SH-SY5Y (cell line): ENCODE data around the gene LTBP1.

ENCODE experiments used
- GATA2 ChIP-seq: IDR thresholded peaks from 2 replicates; pipeline ENCODE4 v1.6.1; 2011; ENCODE audit warnings: mild to moderate bottlenecking, low read depth, low read length
- GATA3 ChIP-seq: IDR thresholded peaks from 2 replicates; pipeline ENCODE4 v1.6.1; 2011; ENCODE audit warnings: low read depth, mild to moderate bottlenecking, low read length, moderate library complexity

DNA sequence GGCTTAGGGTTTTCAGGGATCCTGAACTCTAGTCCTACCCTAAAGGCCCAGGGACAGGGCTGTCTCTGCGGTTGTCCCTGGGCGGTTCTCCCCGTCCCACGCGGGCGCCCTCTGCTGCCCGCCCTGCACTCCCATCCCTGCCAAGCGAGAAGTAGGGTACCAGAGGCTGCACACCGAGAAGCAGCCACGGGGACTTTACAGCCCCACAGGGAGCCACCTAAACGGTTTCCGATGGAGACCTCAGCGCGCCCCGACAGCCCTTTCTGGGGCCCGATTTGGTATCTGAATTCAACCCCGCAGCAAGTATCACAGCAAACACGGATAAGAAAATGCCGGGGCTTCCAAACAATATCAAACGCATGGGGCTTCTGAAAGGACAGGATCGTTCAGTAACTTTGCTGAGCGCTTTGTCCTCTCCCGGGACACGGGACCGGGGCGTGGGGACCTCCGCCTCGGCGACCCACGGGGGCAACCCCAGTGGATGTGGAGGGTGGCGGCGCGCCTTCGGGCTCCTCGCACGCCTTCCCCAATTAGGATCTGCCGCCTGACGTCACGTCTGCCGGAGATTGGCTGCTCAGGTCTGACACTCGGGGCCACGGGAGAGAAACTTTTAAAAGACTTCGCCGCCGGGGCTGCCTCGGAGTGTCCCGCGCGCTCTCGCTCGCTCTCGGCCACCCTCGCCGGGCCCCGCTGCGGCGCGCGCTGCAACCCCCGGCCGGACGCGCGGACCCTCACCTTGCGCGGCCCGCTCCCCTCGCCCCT is at the start of gene LTBP1:
- no peak for TF ChIP-seq GATA2
- TF ChIP-seq GATA3, result no peak
